Subcutaneous adipose tissue (tissue), 4 donors: ENCODE measurements around the gene ITPKB. TPM values are rescaled to one million over a fixed set of nuclear protein-coding genes. Genes with fewer than 3 reads are reported as not detected.

Experiments used
- total RNA-seq, 4 donors: library from RNA; depleted of rRNA; stranded (reverse); fragments of >200 nt; gene quantifications; one replicate each; pipeline ENCODE4 v1.1.0, GENCODE V29; 2016
- TF ChIP-seq, protein P1 (sequence below): fragments of 450-650 bp; IDR thresholded peaks from one replicate; pipeline ENCODE4 v1.5.1; 2016; ENCODE audit warnings: low read depth, mild to moderate bottlenecking, control low read depth, antibody characterized with exemption, moderate library complexity

The ITPKB gene
- total RNA-seq, 4 donors from 2014 or later, result 16.6 to 72.5 (median 28.1) TPM

DNA sequence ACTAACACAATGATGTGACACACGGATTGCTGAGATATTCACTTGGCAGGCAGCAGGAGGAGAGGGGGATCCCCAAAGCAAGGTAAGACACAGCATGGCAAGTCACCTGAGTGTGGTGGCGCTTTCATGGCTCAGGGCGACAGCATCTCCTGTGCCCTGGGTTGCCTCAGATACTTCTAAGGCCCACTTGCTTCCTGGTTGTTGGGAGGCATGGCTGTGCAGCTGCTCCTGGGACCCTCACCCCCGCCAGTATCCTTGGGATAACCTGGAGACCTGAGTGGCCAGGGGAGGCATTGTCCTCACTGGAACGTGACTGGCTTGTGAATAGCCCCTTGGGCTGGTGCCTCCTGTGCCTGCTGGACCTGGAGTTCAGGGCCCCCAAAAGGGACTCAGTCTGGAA lies 120.7 kb downstream of the ITPKB start:
- TF ChIP-seq, protein P1, sequence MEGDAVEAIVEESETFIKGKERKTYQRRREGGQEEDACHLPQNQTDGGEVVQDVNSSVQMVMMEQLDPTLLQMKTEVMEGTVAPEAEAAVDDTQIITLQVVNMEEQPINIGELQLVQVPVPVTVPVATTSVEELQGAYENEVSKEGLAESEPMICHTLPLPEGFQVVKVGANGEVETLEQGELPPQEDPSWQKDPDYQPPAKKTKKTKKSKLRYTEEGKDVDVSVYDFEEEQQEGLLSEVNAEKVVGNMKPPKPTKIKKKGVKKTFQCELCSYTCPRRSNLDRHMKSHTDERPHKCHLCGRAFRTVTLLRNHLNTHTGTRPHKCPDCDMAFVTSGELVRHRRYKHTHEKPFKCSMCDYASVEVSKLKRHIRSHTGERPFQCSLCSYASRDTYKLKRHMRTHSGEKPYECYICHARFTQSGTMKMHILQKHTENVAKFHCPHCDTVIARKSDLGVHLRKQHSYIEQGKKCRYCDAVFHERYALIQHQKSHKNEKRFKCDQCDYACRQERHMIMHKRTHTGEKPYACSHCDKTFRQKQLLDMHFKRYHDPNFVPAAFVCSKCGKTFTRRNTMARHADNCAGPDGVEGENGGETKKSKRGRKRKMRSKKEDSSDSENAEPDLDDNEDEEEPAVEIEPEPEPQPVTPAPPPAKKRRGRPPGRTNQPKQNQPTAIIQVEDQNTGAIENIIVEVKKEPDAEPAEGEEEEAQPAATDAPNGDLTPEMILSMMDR, result no peak

DNA sequence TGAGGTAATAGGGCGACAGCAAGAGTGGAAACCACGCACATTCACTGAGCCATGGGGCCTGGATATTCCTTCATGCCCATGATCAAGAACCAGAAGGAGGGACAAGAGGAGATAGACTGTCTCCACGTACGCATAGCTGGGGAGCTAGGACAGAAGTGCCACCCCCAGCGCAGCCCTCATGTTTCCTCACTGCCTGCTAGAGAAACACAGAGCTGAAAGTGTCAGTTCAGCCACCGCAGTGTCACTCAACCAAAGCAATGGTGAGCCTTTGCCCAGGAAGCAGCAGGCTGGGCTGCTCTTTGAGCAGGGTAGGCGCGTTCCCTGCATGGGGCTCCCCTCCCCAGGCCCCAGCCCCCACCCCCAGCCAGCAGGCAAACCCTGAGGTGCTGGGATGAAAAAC lies 122.0 kb downstream of the ITPKB start:
- TF ChIP-seq, protein P1, result no peak

DNA sequence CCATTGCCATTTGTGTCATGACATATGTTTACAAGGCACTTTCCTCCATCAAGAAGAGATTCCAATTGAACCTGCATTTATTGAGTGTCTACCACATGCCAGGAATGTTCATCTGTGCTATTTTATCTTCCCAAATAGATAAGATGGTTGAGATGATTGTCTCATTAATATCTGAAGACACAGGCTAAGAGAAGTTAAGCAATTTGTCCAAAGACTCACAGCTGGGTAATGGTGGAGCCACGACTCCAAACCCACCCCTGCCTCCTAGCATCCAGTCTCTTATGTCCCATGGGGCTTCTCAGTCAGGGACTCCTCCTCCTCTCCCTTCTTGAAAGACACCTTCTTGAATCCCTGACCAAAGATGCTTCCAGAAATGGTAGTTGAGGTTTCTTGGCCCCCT lies 122.4 kb downstream of the ITPKB start:
- TF ChIP-seq, protein P1, result no peak

DNA sequence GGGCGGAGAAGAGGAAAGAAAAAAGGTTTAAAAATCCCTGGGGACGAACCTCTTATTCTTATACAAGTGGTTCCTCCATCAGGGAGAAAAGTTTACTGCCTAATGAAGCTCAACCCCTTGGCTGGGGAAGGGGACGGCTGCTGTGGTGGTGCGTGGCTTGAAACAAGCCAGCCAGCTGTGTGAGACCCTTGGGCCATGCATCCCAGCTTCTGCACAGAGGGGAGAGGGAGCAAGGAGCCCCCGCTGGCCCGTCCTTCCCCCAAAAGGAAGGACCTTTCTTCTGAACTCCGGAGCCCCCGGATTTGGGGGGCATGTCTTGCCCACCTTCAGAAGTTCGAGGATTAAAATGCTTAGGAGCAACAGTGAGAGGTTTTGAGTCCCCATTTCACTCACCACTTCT lies 123.2 kb downstream of the ITPKB start:
- TF ChIP-seq, protein P1, result no peak

DNA sequence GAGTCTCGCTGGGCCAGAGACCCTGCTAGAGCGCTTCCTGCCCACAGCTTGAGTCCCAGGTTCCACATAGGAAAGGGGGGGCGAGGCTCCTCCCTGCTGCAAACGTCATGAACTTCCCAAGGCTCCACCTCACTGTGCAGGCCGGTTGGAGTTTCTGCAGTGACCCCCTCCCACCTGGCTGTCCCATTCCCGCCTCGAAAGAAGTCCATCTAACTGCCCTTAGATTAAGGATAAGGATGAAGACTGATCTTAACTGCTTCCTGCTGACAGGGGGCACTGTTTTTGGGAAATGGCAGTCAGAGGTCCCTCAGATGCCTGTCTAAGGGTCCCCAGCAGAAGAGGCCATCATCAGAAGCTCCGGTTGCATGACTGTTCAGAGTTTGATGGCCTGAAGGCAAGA lies 127.8 kb downstream of the ITPKB start:
- TF ChIP-seq, protein P1, result no peak

DNA sequence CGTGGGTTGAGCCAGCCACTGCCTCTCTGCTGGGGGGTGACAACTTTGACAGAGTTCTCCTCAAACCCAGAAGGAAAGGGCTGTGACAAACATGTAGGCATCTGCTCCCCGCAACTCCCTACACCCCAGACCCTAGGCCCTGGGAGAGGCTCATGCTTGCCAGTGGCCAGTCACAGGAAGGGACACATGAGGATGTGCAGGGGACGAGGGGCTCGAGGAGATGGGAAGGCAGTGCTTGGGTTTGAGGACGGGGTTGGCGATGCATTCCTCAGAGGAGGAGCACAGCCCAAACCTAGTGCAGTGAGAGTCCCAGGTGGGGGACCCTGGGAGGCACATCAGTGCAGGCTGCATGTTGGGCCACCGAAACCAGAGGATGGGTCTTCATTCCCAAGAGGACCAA lies 128.4 kb downstream of the ITPKB start:
- TF ChIP-seq, protein P1, result no peak

DNA sequence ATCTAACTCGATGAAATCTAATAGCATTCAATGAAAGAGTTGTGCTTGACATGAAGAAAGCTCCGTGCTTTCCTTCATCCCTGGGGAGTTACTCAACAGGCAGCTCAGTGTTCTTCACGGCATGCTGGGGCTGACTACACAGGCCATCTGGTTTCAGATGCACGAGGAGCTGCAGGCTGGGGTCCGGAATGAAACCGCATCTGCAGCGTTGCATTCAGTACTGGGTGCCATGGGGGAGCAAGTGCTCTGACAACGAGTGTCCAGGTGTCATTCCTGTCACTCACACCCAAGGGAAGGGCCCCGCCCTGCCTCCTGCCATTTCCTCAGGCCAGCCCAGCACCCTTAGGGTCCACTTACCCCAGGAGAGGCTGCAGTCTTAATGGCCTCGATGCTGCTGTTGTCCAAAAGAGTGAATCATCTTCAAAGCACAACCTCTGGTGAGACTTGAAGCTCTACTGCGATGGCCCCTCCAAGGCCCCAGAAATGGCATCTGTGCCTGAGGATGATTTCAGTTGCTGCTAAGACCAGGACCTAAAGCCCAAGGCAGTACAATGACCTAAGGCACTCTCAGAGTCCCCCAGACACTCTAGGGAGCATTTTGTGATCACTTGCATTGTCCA lies 129.1 kb downstream of the ITPKB start:
- TF ChIP-seq, protein P1, result no peak
